Astrocyte (in vitro differentiated cells and primary cell): Measurements from ENCODE around the gene GSTP1. TPM values are rescaled to one million over a fixed set of nuclear protein-coding genes. Genes with fewer than 3 reads are reported as not detected.

Experiments used
- DNase-seq: peaks from one replicate; pipeline ENCODE4 v3.0.0-alpha.2; 2010; ENCODE audit warnings: low read depth
- FAIRE-seq: peaks from 2 replicates; lab custom pipeline; 2011; peaks lifted over from hg19 to GRCh38; lab: Jason Lieb, UNC
- H2AFZ ChIP-seq: 2 replicates; pipeline ENCODE4 v1.6.0; 2012; ENCODE audit warnings: low read depth, low read length, inconsistent platforms
- H3K27ac ChIP-seq: 2 replicates; pipeline ENCODE4 v1.5.1; 2011; ENCODE audit warnings: low read depth, low read length, inconsistent platforms
- H3K27me3 ChIP-seq: 2 replicates; pipeline ENCODE4 v1.6.0; 2011; ENCODE audit warnings: low read length, inconsistent platforms; ENCODE audit not compliant: insufficient read depth
- H3K36me3 ChIP-seq: 2 replicates; pipeline ENCODE4 v1.5.1; 2011; ENCODE audit warnings: low read length, inconsistent platforms; ENCODE audit not compliant: insufficient read depth
- H3K4me1 ChIP-seq: 2 replicates; pipeline ENCODE4 v1.5.1; 2011; ENCODE audit warnings: low read length, inconsistent platforms; ENCODE audit not compliant: insufficient read depth
- H3K4me2 ChIP-seq: 2 replicates; pipeline ENCODE4 v1.6.0; 2012; ENCODE audit warnings: low read length, inconsistent platforms
- H3K4me3 ChIP-seq: 2 replicates; pipeline ENCODE4 v1.5.1; 2011; ENCODE audit warnings: low read depth, mild to moderate bottlenecking, low read length, inconsistent platforms; ENCODE audit not compliant: insufficient read depth
- H3K79me2 ChIP-seq: 2 replicates; pipeline ENCODE4 v1.6.0; 2012; ENCODE audit warnings: mild to moderate bottlenecking, low read length, inconsistent platforms; ENCODE audit not compliant: insufficient read depth
- H3K9ac ChIP-seq: 2 replicates; pipeline ENCODE4 v1.6.0; 2012; ENCODE audit warnings: mild to moderate bottlenecking, low read length, inconsistent platforms
- H3K9me3 ChIP-seq: 2 replicates; pipeline ENCODE4 v1.5.1; 2012; ENCODE audit warnings: low read depth, mild to moderate bottlenecking, low read length, inconsistent platforms; ENCODE audit not compliant: insufficient read depth
- H4K20me1 ChIP-seq: 2 replicates; pipeline ENCODE4 v1.6.0; 2012; ENCODE audit warnings: low read length, inconsistent platforms; ENCODE audit not compliant: insufficient read depth
- H3K27ac Mint-ChIP-seq: one replicate; pipeline ENCODE4 v1.8.0; 2021; ENCODE audit warnings: mild to moderate bottlenecking, mixed read lengths; ENCODE audit not compliant: unreplicated experiment
- H3K27me3 Mint-ChIP-seq: one replicate; pipeline ENCODE4 v1.8.0; 2021; ENCODE audit warnings: low read depth, mixed read lengths; ENCODE audit not compliant: unreplicated experiment
- H3K36me3 Mint-ChIP-seq: one replicate; pipeline ENCODE4 v1.8.0; 2021; ENCODE audit warnings: low read depth, mixed read lengths; ENCODE audit not compliant: unreplicated experiment
- H3K4me1 Mint-ChIP-seq: one replicate; pipeline ENCODE4 v1.8.0; 2021; ENCODE audit warnings: low read depth, mixed read lengths; ENCODE audit not compliant: unreplicated experiment
- H3K4me3 Mint-ChIP-seq: one replicate; pipeline ENCODE4 v1.8.0; 2021; ENCODE audit warnings: mild to moderate bottlenecking, moderate library complexity, mixed read lengths; ENCODE audit not compliant: unreplicated experiment
- H3K9me3 Mint-ChIP-seq: one replicate; pipeline ENCODE4 v1.8.0; 2021; ENCODE audit warnings: mild to moderate bottlenecking, mixed read lengths; ENCODE audit not compliant: unreplicated experiment
- EZH2 ChIP-seq: IDR thresholded peaks from 2 replicates; pipeline ENCODE4 v1.6.1; 2012; ENCODE audit warnings: mild to moderate bottlenecking, low read length, inconsistent platforms; ENCODE audit not compliant: insufficient read depth
- total RNA-seq: library from RNA; stranded (reverse); gene quantifications from 2 replicates; pipeline ENCODE4 v1.2.1, GENCODE V29; 2021
- TF ChIP-seq, protein P1 (sequence below): IDR thresholded peaks from 2 replicates; pipeline ENCODE4 v1.5.1; 2011; ENCODE audit warnings: low read depth, mild to moderate bottlenecking, inconsistent platforms, low read length, moderate library complexity; ENCODE audit not compliant: insufficient read depth

Gene GSTP1
- total RNA-seq, 1 donor from 2014 or later = 1,365 TPM

DNA sequence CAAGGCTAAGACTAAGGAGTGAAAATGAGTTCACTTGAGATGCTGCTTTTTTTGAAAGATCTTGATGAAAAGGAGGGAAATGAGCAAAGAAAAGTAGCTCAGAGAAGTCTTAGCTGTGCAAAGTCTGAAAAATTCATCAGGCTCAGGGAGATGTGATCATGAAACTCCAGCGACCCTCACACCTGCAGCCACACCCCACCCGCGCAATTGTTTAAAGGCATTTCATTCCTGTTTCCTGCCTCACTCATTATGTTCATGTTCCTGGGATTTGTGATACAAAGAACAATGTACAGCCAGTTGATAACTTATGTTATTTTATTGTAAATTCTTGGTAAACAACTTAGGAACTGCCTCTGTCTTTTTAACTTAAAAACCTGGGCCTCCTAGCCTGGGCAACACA is 8.7 kb upstream of the GSTP1 start:
- Mint-ChIP-seq H3K27ac (no peak overlapping the region), H3K27me3 (peaks cover 13% of the 10 kb centered on the region), H3K36me3 (no peaks in the 10 kb centered on the region), H3K9me3 (no peaks in the 10 kb centered on the region), H3K4me3 (peak overlapping the region; percentile 17), H3K4me1 (peaks cover 6% of the 10 kb centered on the region)
- H3K4me2 ChIP-seq = no peak overlapping the region
- H4K20me1 ChIP-seq = no peaks in the 10 kb centered on the region
- no peak overlapping the region for H3K9ac ChIP-seq
- H3K4me3 ChIP-seq = no peak overlapping the region
- peaks cover 4% of the 10 kb centered on the region for H3K9me3 ChIP-seq
- H3K27me3 ChIP-seq = peaks cover 8% of the 10 kb centered on the region
- H2AFZ ChIP-seq = no peak overlapping the region
- H3K4me1 ChIP-seq = peaks cover 7% of the 10 kb centered on the region
- H3K27ac ChIP-seq = no peak overlapping the region
- no peaks in the 10 kb centered on the region for H3K79me2 ChIP-seq
- no peak for DNase-seq
- TF ChIP-seq, protein P1, sequence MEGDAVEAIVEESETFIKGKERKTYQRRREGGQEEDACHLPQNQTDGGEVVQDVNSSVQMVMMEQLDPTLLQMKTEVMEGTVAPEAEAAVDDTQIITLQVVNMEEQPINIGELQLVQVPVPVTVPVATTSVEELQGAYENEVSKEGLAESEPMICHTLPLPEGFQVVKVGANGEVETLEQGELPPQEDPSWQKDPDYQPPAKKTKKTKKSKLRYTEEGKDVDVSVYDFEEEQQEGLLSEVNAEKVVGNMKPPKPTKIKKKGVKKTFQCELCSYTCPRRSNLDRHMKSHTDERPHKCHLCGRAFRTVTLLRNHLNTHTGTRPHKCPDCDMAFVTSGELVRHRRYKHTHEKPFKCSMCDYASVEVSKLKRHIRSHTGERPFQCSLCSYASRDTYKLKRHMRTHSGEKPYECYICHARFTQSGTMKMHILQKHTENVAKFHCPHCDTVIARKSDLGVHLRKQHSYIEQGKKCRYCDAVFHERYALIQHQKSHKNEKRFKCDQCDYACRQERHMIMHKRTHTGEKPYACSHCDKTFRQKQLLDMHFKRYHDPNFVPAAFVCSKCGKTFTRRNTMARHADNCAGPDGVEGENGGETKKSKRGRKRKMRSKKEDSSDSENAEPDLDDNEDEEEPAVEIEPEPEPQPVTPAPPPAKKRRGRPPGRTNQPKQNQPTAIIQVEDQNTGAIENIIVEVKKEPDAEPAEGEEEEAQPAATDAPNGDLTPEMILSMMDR = no peak
- FAIRE-seq = no peak
- no peaks in the 10 kb centered on the region for H3K36me3 ChIP-seq

DNA sequence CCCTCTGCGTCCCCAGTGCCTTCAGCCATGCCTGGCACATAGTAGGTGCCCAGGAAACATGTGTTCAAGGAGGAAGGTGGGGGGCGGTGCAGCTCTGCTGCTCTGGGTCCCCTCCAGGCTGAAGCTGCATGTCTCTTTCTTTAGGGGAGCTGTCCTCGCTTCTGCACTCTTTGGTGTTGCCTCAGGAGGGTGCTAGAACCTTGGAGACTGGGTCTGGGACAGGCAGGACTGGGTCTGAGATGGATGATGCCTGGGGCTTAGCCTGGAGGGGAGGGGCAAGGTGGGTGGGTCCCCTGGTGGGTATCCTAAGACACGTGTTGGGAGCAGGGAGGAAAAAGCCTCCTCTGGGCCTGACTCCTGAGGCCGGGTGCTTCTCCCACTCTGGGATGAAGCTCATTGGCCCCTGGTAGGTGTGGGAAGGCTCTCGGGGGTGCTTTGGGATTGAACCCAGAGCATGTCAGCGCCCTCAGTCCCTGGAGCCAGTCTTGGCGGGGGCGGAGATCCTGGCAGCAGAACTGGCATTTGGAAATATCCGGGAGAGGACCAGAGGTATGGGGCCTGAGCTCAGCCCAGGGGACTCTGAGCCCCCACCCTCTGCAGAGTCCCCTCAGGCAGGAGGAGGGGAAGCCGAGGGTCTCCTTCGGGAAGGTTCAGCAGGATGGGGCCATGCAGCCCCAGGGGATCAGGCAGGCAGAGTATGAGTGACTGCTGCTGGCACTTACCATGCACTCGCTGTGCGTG is 6.7 kb upstream of the GSTP1 start:
- DNase-seq (no peak), FAIRE-seq (no peak)
- Histone ChIP-seq H2AFZ (no peak overlapping the region), H3K36me3 (no peaks in the 10 kb centered on the region), H3K4me1 (peaks cover 9% of the 10 kb centered on the region), H3K27ac (no peak overlapping the region), H4K20me1 (no peaks in the 10 kb centered on the region), H3K9me3 (no peaks in the 10 kb centered on the region), H3K4me2 (no peak overlapping the region), H3K4me3 (no peak overlapping the region), H3K79me2 (no peaks in the 10 kb centered on the region), H3K9ac (no peak overlapping the region), H3K27me3 (peaks cover 17% of the 10 kb centered on the region)
- TF ChIP-seq, protein P1 = no peak
- no peak for TF ChIP-seq EZH2
- Mint-ChIP-seq H3K27ac (no peak overlapping the region), H3K4me1 (peaks cover 10% of the 10 kb centered on the region), H3K27me3 (peaks cover 13% of the 10 kb centered on the region), H3K9me3 (no peaks in the 10 kb centered on the region), H3K36me3 (no peaks in the 10 kb centered on the region), H3K4me3 (peak overlapping the region; percentile 50)

DNA sequence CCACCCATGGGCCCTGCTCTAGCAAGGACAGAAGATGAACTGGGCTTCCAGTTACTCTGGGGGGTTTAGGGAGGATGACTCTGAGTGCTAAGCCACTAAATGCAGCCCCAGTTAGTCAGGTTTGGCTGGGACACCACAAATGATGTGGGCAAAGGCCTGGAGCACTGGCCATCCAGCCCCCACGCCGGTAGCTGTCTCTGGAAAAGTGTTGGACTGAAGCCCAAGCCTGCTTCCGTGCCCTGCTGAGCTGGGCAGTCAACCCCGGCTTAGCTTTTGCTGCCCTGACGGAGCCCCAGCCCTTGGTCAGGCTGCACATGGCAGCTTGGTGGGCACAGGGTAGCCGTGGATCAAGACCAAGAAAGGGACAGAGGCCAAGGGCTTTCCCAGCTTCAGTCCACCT is 5.7 kb upstream of the GSTP1 start:
- no peak overlapping the region for H3K4me3 Mint-ChIP-seq
- no peak overlapping the region for H3K27ac Mint-ChIP-seq
- TF ChIP-seq, protein P1 = no peak
- TF ChIP-seq EZH2 = no peak
- Histone ChIP-seq H3K4me1 (peaks cover 9% of the 10 kb centered on the region), H3K4me2 (no peak overlapping the region), H3K27me3 (peaks cover 22% of the 10 kb centered on the region), H2AFZ (no peak overlapping the region), H3K4me3 (no peak overlapping the region), H3K9ac (no peak overlapping the region), H4K20me1 (no peaks in the 10 kb centered on the region), H3K36me3 (no peaks in the 10 kb centered on the region), H3K79me2 (no peaks in the 10 kb centered on the region), H3K9me3 (no peaks in the 10 kb centered on the region), H3K27ac (no peak overlapping the region)
- H3K9me3 Mint-ChIP-seq = no peaks in the 10 kb centered on the region
- no peak for FAIRE-seq
- DNase-seq = no peak
- no peaks in the 10 kb centered on the region for H3K36me3 Mint-ChIP-seq
- peaks cover 13% of the 10 kb centered on the region for H3K27me3 Mint-ChIP-seq
- peaks cover 13% of the 10 kb centered on the region for H3K4me1 Mint-ChIP-seq
